ENCODE measurements around the gene ZNF76. TPM values are rescaled to one million over a fixed set of nuclear protein-coding genes. Genes with fewer than 3 reads are reported as not detected.
A peak's percentile ranks its signal among the peaks of the same experiment; 100 is the strongest.
"Not testable (repeated sequence)": the region's sequence is repeated elsewhere in the genome, so short reads cannot be mapped to it uniquely, and the experiment has no call there.

ZNF76 gene
- total and polyA plus RNA-seq, 2 of the 13 experiments (the other 11 are each of a cell fraction or from before 2014, with no cell fraction given) = 13.2 to 26.4 TPM

DNA sequence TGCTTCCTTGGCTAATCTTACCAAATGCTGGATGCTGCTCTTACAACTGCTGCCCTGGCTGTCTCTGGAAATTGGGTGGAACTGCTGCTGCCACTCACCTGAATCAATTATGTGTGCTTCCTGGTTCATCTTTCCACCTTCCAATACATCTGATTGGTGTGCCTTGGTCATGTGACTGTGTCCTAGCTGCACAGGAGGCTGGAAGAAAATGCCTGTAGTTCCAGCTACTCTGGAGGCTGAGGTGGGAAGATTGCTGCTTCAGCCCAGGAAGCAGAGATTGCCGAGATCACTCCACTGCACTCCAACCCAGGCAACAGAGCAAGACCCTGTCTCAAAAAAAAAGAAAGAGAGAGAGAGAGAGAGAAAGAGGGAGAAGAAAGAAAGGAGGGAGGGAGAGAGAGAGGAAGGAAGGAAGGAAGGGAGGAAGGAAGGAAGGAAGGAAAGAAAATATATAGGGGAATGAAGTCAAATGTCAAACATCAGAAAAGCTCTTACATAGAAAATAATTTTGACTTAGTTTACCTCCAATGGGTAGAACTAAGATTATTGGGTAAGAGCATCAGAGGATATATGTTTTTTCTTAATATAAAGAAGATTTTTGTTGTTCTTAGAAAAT lies 68.7 kb downstream of the ZNF76 start (continued):
- TF ChIP-seq, protein P1, sequence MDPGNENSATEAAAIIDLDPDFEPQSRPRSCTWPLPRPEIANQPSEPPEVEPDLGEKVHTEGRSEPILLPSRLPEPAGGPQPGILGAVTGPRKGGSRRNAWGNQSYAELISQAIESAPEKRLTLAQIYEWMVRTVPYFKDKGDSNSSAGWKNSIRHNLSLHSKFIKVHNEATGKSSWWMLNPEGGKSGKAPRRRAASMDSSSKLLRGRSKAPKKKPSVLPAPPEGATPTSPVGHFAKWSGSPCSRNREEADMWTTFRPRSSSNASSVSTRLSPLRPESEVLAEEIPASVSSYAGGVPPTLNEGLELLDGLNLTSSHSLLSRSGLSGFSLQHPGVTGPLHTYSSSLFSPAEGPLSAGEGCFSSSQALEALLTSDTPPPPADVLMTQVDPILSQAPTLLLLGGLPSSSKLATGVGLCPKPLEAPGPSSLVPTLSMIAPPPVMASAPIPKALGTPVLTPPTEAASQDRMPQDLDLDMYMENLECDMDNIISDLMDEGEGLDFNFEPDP (CRISPR knock-in tag; conservative IDR thresholded peaks at IDR 0.05) = 0 out of 2 replicates have a peak, but pooled peaks have one; percentile 66
- TF ChIP-seq KAT7 (CRISPR knock-in tag; IDR thresholded peaks at IDR 0.05; ENCODE audit: borderline replicate concordance) (no peak), HNRNPK (IDR thresholded peaks at IDR 0.05; ENCODE audit: low read depth, low read length, poor library complexity, severe bottlenecking) (no peak), HHEX (CRISPR knock-in tag; IDR thresholded peaks at IDR 0.05) (no peak), KLF13 (CRISPR knock-in tag; IDR thresholded peaks at IDR 0.05) (no peak), ZNF543 (CRISPR knock-in tag; IDR thresholded peaks at IDR 0.05) (no peak), FOXO1 (CRISPR knock-in tag; IDR thresholded peaks at IDR 0.05) (no peak), FOXJ3 (CRISPR knock-in tag; IDR thresholded peaks at IDR 0.05; ENCODE audit: borderline replicate concordance) (no peak), U2AF1 (optimal IDR thresholded peaks at IDR 0.05; ENCODE audit: low read depth, low read length) (no peak), SIX4 (CRISPR knock-in tag; IDR thresholded peaks at IDR 0.05) (no peak), ZNF674 (CRISPR knock-in tag; IDR thresholded peaks at IDR 0.05; ENCODE audit: low read depth) (no peak)
- TF ChIP-seq, protein P2, sequence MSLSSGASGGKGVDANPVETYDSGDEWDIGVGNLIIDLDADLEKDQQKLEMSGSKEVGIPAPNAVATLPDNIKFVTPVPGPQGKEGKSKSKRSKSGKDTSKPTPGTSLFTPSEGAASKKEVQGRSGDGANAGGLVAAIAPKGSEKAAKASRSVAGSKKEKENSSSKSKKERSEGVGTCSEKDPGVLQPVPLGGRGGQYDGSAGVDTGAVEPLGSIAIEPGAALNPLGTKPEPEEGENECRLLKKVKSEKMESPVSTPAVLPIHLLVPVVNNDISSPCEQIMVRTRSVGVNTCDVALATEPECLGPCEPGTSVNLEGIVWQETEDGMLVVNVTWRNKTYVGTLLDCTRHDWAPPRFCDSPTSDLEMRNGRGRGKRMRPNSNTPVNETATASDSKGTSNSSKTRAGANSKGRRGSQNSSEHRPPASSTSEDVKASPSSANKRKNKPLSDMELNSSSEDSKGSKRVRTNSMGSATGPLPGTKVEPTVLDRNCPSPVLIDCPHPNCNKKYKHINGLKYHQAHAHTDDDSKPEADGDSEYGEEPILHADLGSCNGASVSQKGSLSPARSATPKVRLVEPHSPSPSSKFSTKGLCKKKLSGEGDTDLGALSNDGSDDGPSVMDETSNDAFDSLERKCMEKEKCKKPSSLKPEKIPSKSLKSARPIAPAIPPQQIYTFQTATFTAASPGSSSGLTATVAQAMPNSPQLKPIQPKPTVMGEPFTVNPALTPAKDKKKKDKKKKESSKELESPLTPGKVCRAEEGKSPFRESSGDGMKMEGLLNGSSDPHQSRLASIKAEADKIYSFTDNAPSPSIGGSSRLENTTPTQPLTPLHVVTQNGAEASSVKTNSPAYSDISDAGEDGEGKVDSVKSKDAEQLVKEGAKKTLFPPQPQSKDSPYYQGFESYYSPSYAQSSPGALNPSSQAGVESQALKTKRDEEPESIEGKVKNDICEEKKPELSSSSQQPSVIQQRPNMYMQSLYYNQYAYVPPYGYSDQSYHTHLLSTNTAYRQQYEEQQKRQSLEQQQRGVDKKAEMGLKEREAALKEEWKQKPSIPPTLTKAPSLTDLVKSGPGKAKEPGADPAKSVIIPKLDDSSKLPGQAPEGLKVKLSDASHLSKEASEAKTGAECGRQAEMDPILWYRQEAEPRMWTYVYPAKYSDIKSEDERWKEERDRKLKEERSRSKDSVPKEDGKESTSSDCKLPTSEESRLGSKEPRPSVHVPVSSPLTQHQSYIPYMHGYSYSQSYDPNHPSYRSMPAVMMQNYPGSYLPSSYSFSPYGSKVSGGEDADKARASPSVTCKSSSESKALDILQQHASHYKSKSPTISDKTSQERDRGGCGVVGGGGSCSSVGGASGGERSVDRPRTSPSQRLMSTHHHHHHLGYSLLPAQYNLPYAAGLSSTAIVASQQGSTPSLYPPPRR (CRISPR knock-in tag; IDR thresholded peaks at IDR 0.05; ENCODE audit: borderline replicate concordance) = no peak

DNA sequence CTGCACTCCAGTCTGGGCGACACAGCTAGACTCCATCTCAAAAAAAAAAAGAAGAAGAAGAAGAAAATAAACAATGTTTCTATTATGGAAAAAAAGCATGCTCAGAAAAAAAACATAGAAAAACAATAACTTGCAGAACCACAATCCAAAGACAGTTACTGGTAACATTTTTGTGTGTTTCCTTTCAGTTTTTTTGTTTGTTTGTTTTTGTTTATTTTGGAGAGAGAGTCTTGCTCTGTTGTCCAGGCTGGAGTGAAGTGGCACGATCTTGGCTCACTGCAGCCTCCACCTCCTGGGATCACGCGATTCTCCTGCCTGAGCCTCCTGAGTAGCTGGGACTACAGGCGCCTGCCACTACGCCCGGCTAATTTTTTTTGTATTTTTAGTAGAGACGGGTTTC lies 69.4 kb downstream of the ZNF76 start:
- in situ Hi-C loops (cut with HindIII; ENCODE audit: extremely low pct_ligation_motif_present, low pct_unique_long_range_greater_than_20kb); ATAC-seq; H3K27me3 ChIP-seq (ENCODE audit: control insufficient read depth in 1 of 2, insufficient read depth in 2 of 2, low read length in 2 of 2): not testable (repeated sequence)

More for the DNA sequence above, 69.4 kb downstream of the ZNF76 start:
- H3K79me2 ChIP-seq (ENCODE audit: insufficient read depth, low read length); H2AFZ ChIP-seq (ENCODE audit: low read length); H3K9ac ChIP-seq (ENCODE audit: insufficient read depth, low read depth, low read length); H3K27ac ChIP-seq (ENCODE audit: extremely low read length, insufficient read depth, low read length); FAIRE-seq; intact Hi-C loops (cut with micrococcal nuclease; ENCODE audit: unreplicated experiment); DNase-seq (ENCODE audit: low spot score); H3K9me3 ChIP-seq (ENCODE audit: low read length); H3K4me2 ChIP-seq (ENCODE audit: low read depth, low read length); H4K20me1 ChIP-seq (ENCODE audit: insufficient read depth, low read length); H3K36me3 ChIP-seq (replicated peaks in 1 of 2; ENCODE audit: control insufficient read depth in 1 of 2, insufficient read depth in 2 of 2, low read length in 2 of 2); POLR2A ChIA-PET; BruUV-seq (replicated peaks); H3K4me3 ChIP-seq (replicated peaks in 1 of 3; ENCODE audit: insufficient read depth in 1 of 3, low read depth in 2 of 3, low read length in 3 of 3): not testable (repeated sequence)
- H3K4me1 ChIP-seq (ENCODE audit: insufficient read depth, low read length) = peaks cover 53% of the 10 kb centered on the region
- 86% methylated on average over 8 of the region's 8 CpGs for WGBS (ENCODE audit: low lambda C conversion rate)
- CTCF ChIA-PET (ENCODE audit: low intra/inter-chr PET ratio, low total read pairs) = interaction anchor here (4.4 kb wide), 1 partner anchor 32 kb away, joined by 35 read pairs; the partner anchor contains the start of gene DEF6
